Ishikawa (cell line): Measurements from ENCODE around the gene SMAD3.

Source experiments
- CEBPB ChIP-seq: IDR thresholded peaks from 2 replicates; pipeline ENCODE4 v1.6.1; 2012
- CREB1 ChIP-seq: IDR thresholded peaks from 2 replicates; pipeline ENCODE4 v1.6.1; 2012; ENCODE audit warnings: low read depth
- EGR1 ChIP-seq: IDR thresholded peaks from 2 replicates; pipeline ENCODE4 v1.6.1; 2012
- EP300 ChIP-seq: IDR thresholded peaks from 2 replicates; pipeline ENCODE4 v1.6.1; 2012; ENCODE audit warnings: borderline replicate concordance
- FOXM1 ChIP-seq: IDR thresholded peaks from 2 replicates; pipeline ENCODE4 v1.6.1; 2012; ENCODE audit warnings: low read depth, borderline replicate concordance
- MAX ChIP-seq: IDR thresholded peaks from 2 replicates; pipeline ENCODE4 v1.6.1; 2012
- NFIC ChIP-seq: IDR thresholded peaks from 2 replicates; pipeline ENCODE4 v1.6.1; 2012
- RAD21 ChIP-seq: IDR thresholded peaks from 2 replicates; pipeline ENCODE4 v1.6.1; 2012; ENCODE audit warnings: low read depth
- REST ChIP-seq: IDR thresholded peaks from 2 replicates; pipeline ENCODE4 v1.6.1; 2012; ENCODE audit warnings: low read depth, mild to moderate bottlenecking
- TAF1 ChIP-seq: IDR thresholded peaks from 2 replicates; pipeline ENCODE4 v1.6.1; 2012; ENCODE audit warnings: low read depth, mild to moderate bottlenecking
- TCF12 ChIP-seq: IDR thresholded peaks from 2 replicates; pipeline ENCODE4 v1.6.1; 2012; ENCODE audit warnings: low read depth
- TEAD4 ChIP-seq: IDR thresholded peaks from 2 replicates; pipeline ENCODE4 v1.6.1; 2012
- USF1 ChIP-seq: IDR thresholded peaks from 2 replicates; pipeline ENCODE4 v1.6.1; 2012
- YY1 ChIP-seq: IDR thresholded peaks from 2 replicates; pipeline ENCODE4 v1.6.1; 2012; ENCODE audit warnings: low read depth
- ZBTB7A ChIP-seq: IDR thresholded peaks from 2 replicates; pipeline ENCODE4 v1.6.1; 2012; ENCODE audit warnings: low read depth

SMAD3 gene

GRCh38 chr15:67130673-67131601 lies 65.5 kb downstream of the SMAD3 start:
- TF ChIP-seq TCF12 (no peak), CREB1 (no peak), CEBPB (no peak), TAF1 (no peak), EP300 (no peak), RAD21 (no peak), NFIC (no peak), USF1 (no peak), FOXM1 (no peak), YY1 (no peak), MAX (no peak), TEAD4 (no peak), EGR1 (no peak), REST (no peak), ZBTB7A (no peak)

- TF ChIP-seq EP300 (no peak), RAD21 (no peak), EGR1 (no peak), MAX (no peak), ZBTB7A (no peak), NFIC (no peak), YY1 (no peak), USF1 (no peak)
These were observed 66.9 kb downstream of the SMAD3 start for GRCh38 chr15:67132276-67132675.

- TF ChIP-seq ZBTB7A (no peak), FOXM1 (no peak), MAX (no peak), YY1 (no peak), RAD21 (no peak), USF1 (no peak), CEBPB (no peak), TCF12 (no peak), NFIC (no peak), EGR1 (no peak), TEAD4 (no peak), EP300 (no peak), TAF1 (no peak)
These were observed 67.6 kb downstream of the SMAD3 start for GRCh38 chr15:67133026-67133425.

- TF ChIP-seq TCF12 = no peak
These were observed 68.3 kb downstream of the SMAD3 start for GRCh38 chr15:67133738-67134066.

GRCh38 chr15:67134067-67134838 lies 68.9 kb downstream of the SMAD3 start:
- TF ChIP-seq NFIC = peak; percentile 20; the same call in 1 of the 2 replicates
- 0 out of 2 replicates have a peak, but pooled peaks have one; percentile 15 for TF ChIP-seq RAD21
- TF ChIP-seq TEAD4 = peak; percentile 68
- no peak for TF ChIP-seq USF1
- no peak for TF ChIP-seq YY1
- no peak for TF ChIP-seq CREB1
- TF ChIP-seq FOXM1 = no peak
- TF ChIP-seq TCF12 = peak; percentile 45; the same call in 1 of the 2 replicates
- TF ChIP-seq EP300 = no peak
- TF ChIP-seq TAF1 = no peak
- no peak for TF ChIP-seq REST
- no peak for TF ChIP-seq CEBPB
